Muscle of arm (tissue), 12 donors: Measurements from ENCODE around the gene RITA1. TPM values are rescaled to one million over a fixed set of nuclear protein-coding genes. Genes with fewer than 3 reads are reported as not detected.

Experiments used
- DNase-seq: peaks from one replicate; pipeline ENCODE4 v3.0.0-alpha.2; 2013
- polyA plus RNA-seq, 12 donors: library from polyadenylated mRNA; unstranded; fragments of 120-200 nt; gene quantifications; one replicate each; pipeline ENCODE4 v1.2.1, GENCODE V29; 2013; ENCODE audit not compliant: insufficient read length in 12 of 12

Gene RITA1
- polyA plus RNA-seq, 12 donors = 6.4 to 15.7 (median 8.3) TPM; not detected in 1

GRCh38 chr12:113152196-113152834, 33.2 kb upstream of the RITA1 start:
- no peak for DNase-seq

- peak; percentile 68 for DNase-seq
Measured at GRCh38 chr12:113152835-113153814, 32.4 kb upstream of the RITA1 start.

GRCh38 chr12:113154351-113154973, 31.1 kb upstream of the RITA1 start:
- no peak for DNase-seq

GRCh38 chr12:113155060-113155459, 30.5 kb upstream of the RITA1 start:
- DNase-seq = no peak

- no peak for DNase-seq
Measured at GRCh38 chr12:113155646-113156045, 29.9 kb upstream of the RITA1 start.

- no peak for DNase-seq
Measured at GRCh38 chr12:113157218-113157859, 28.2 kb upstream of the RITA1 start.

- no peak for DNase-seq
Measured at GRCh38 chr12:113158439-113159203, 26.9 kb upstream of the RITA1 start.

- DNase-seq = no peak
Measured at GRCh38 chr12:113159937-113160336, 25.6 kb upstream of the RITA1 start.

GRCh38 chr12:113161415-113162016, 24.0 kb upstream of the RITA1 start:
- no peak for DNase-seq

GRCh38 chr12:113162102-113163029, 23.2 kb upstream of the RITA1 start:
- DNase-seq = no peak

GRCh38 chr12:113163030-113163360, 22.5 kb upstream of the RITA1 start:
- DNase-seq = no peak

GRCh38 chr12:113164014-113164413, 21.5 kb upstream of the RITA1 start:
- no peak for DNase-seq

GRCh38 chr12:113165521-113166450, 19.7 kb upstream of the RITA1 start:
- no peak for DNase-seq

- DNase-seq = no peak
Measured at GRCh38 chr12:113167868-113168267, 17.7 kb upstream of the RITA1 start.

GRCh38 chr12:113169697-113170096, 15.8 kb upstream of the RITA1 start:
- no peak for DNase-seq

GRCh38 chr12:113170457-113170856, 15.1 kb upstream of the RITA1 start:
- no peak for DNase-seq

- no peak for DNase-seq
Measured at GRCh38 chr12:113170926-113171325, 14.6 kb upstream of the RITA1 start.

GRCh38 chr12:113171543-113171942, 14.0 kb upstream of the RITA1 start:
- DNase-seq = no peak

GRCh38 chr12:113172185-113172584, 13.3 kb upstream of the RITA1 start:
- no peak for DNase-seq
